GM12878 (cell line): ENCODE results near the gene DQX1. TPM values are rescaled to one million over a fixed set of nuclear protein-coding genes. Genes with fewer than 3 reads are reported as not detected.
A peak's percentile ranks its signal among the peaks of the same experiment; 100 is the strongest.

Experiments
- BCL11A ChIP-seq: IDR thresholded peaks from 2 replicates; pipeline ENCODE4 v1.6.1; 2011; ENCODE audit warnings: low read depth, low read length
- CBFB ChIP-seq: IDR thresholded peaks from 2 replicates; pipeline ENCODE4 v1.6.1; 2016; ENCODE audit warnings: antibody characterized with exemption, low read depth
- CREM ChIP-seq: IDR thresholded peaks from 2 replicates; pipeline ENCODE4 v1.6.1; 2014; ENCODE audit warnings: antibody characterized with exemption, low read depth
- FOXK2 ChIP-seq: fragments of 450-650 bp; IDR thresholded peaks from 2 replicates; pipeline ENCODE4 v1.6.1; 2017; ENCODE audit warnings: mild to moderate bottlenecking, moderate library complexity
- GATAD2B ChIP-seq: fragments of 450-650 bp; conservative IDR thresholded peaks from 2 replicates; pipeline ENCODE4 v1.6.1; 2017; ENCODE audit warnings: low read depth, mild to moderate bottlenecking, moderate library complexity
- LARP7 ChIP-seq: fragments of 450-650 bp; IDR thresholded peaks from 2 replicates; pipeline ENCODE4 v1.6.1; 2017; ENCODE audit warnings: mild to moderate bottlenecking
- MXI1 ChIP-seq: fragments of 150-350 bp; IDR thresholded peaks from 2 replicates; pipeline ENCODE4 v1.6.1; 2011; ENCODE audit warnings: low read depth, mild to moderate bottlenecking, inconsistent platforms, low read length, improper control_type of control experiment
- NFYB ChIP-seq: IDR thresholded peaks from 2 replicates; pipeline ENCODE4 v1.6.1; 2011; ENCODE audit warnings: low read depth, mild to moderate bottlenecking, low read length, improper control_type of control experiment, moderate library complexity; ENCODE audit not compliant: insufficient read depth
- NR2F1 ChIP-seq: fragments of 450-650 bp; conservative IDR thresholded peaks from 2 replicates; pipeline ENCODE4 v1.6.1; 2017; ENCODE audit warnings: mild to moderate bottlenecking
- PRDM15 ChIP-seq: fragments of 450-650 bp; formaldehyde crosslinking; IDR thresholded peaks from 2 replicates; pipeline ENCODE4 v1.4.0; 2020; ENCODE audit warnings: mild to moderate bottlenecking, moderate library complexity
- RELB ChIP-seq: fragments of 450-650 bp; IDR thresholded peaks from 2 replicates; pipeline ENCODE4 v1.6.1; 2017; ENCODE audit warnings: low read depth, mild to moderate bottlenecking, moderate library complexity
- SKIL ChIP-seq: fragments of 450-650 bp; IDR thresholded peaks from 2 replicates; pipeline ENCODE4 v1.6.1; 2017; ENCODE audit warnings: mild to moderate bottlenecking, low read depth, inconsistent platforms; ENCODE audit not compliant: poor library complexity, severe bottlenecking
- SMAD5 ChIP-seq: IDR thresholded peaks from 2 replicates; pipeline ENCODE4 v1.6.1; 2016; ENCODE audit warnings: antibody characterized with exemption, low read depth
- SP1 ChIP-seq: IDR thresholded peaks from one replicate; pipeline ENCODE4 v1.6.1; 2011; ENCODE audit warnings: low read depth, low read length
- SRF ChIP-seq, 2 experiments: IDR thresholded peaks; 2 replicates each; pipeline ENCODE4 v1.6.1; 2011; ENCODE audit warnings: low read depth in 2 of 2, low read length in 2 of 2, mild to moderate bottlenecking in 1 of 2, moderate library complexity in 1 of 2
- SUZ12 ChIP-seq: fragments of 200-600 bp; sonication (generic); IDR thresholded peaks from one replicate; pipeline ENCODE4 v1.6.1; 2018; ENCODE audit warnings: antibody characterized with exemption, mild to moderate bottlenecking; ENCODE audit not compliant: unreplicated experiment
- TAF1 ChIP-seq: IDR thresholded peaks from 2 replicates; pipeline ENCODE4 v1.6.1; 2011; ENCODE audit warnings: mild to moderate bottlenecking, low read depth, low read length, borderline replicate concordance
- TCF7 ChIP-seq: IDR thresholded peaks from 2 replicates; pipeline ENCODE4 v1.6.1; 2014; ENCODE audit warnings: antibody characterized with exemption, borderline replicate concordance
- ZBTB4 ChIP-seq: fragments of 450-650 bp; formaldehyde crosslinking; IDR thresholded peaks from 2 replicates; pipeline ENCODE4 v1.4.0; 2022; ENCODE audit warnings: mild to moderate bottlenecking, moderate library complexity
- polyA plus RNA-seq, 11 experiments: library from polyadenylated mRNA; depleted of rRNA in 4 of 11; unstranded in 6 of 11; stranded (reverse) in 5 of 11; fragments of >200 nt; fragmentation: Nextera tagmentation in 4 of 11; fragmentation: Illumina TruSeq in 1 of 11; extraction: Ambion mirVana in 4 of 11; extraction: Trizol in 1 of 11; gene quantifications; 1 replicate in 1 of 11; 2 replicates in 10 of 11; pipeline versions ENCODE4 v1.2.1 to v1.2.3, GENCODE V29; 2011 to 2016; ENCODE audit warnings: inconsistent platforms in 2 of 11, missing spikeins in 2 of 11, low read depth in 1 of 11
- total RNA-seq, 4 experiments: library from RNA; depleted of rRNA in 3 of 4; stranded (reverse); fragments of >200 nt in 3 of 4; fragmentation: Illumina TruSeq in 1 of 4; extraction: Trizol in 1 of 4; gene quantifications; 2 replicates each; pipeline versions ENCODE4 v1.2.1 to v1.2.3, GENCODE V29; 2013 to 2021

The DQX1 gene
- total and polyA plus RNA-seq, 10 of the 15 experiments (the other 5 are each of a cell fraction or from before 2014, with no cell fraction given) = 0.34 to 2.1 (median 0.86) TPM

- TF ChIP-seq PRDM15 (CRISPR knock-in tag) (no peak), SUZ12 (no peak), SRF (IDR thresholded peaks at IDR 0.05; ENCODE audit: low read depth in 2 of 2, low read length in 2 of 2) (peak in 1 of 2 experiments; percentile 53; a peak in 1 of 4 replicates), RELB (peak; percentile 96), CBFB (peak; percentile 77; the same call in 1 of the 2 replicates), ZBTB4 (CRISPR knock-in tag) (no peak), MXI1 (no peak), FOXK2 (peak; percentile 38; the same call in 1 of the 2 replicates), NFYB (no peak), CREM (peak; percentile 93; the same call in 1 of the 2 replicates), SKIL (no peak), SP1 (peak; percentile 53), BCL11A (peak; percentile 18; the same call in 1 of the 2 replicates), LARP7 (peak; percentile 85; the same call in 1 of the 2 replicates), NR2F1 (peak; percentile 98), GATAD2B (peak; percentile 61), TAF1 (peak; percentile 98), SMAD5 (peak; percentile 77; the same call in 1 of the 2 replicates), TCF7 (peak; percentile 73; the same call in 1 of the 2 replicates)
Observed at GRCh38 chr2:74529357-74530238, 3.6 kb upstream of the DQX1 start, which contains the start of the genes AUP1 and HTRA2 (continued).
